Epidermal melanocyte (primary cell): Measurements from ENCODE around the gene KCNJ16.
"Not testable (repeated sequence)": the region's sequence is repeated elsewhere in the genome, so short reads cannot be mapped to it uniquely, and the experiment has no call there.

Experiments used
- DNase-seq: peaks from one replicate; pipeline ENCODE4 v3.0.0; 2011; ENCODE audit warnings: low spot score; ENCODE audit not compliant: insufficient read length

The KCNJ16 gene

GRCh38 chr17:70074956-70075355 is at the start of gene KCNJ16:
KCNJ16 (plus strand) TSS chr17:70075225; CDS start chr17:70132088, 56,863 bp downstream.
- no peak for DNase-seq

- no peak for DNase-seq
Observed at GRCh38 chr17:70028397-70028796, 46.6 kb upstream of the KCNJ16 start.

GRCh38 chr17:70028978-70029767 is 45.9 kb upstream of the KCNJ16 start:
- DNase-seq = no peak

GRCh38 chr17:70030371-70030770 is 44.7 kb upstream of the KCNJ16 start:
- DNase-seq = no peak

GRCh38 chr17:70031341-70031740 is 43.7 kb upstream of the KCNJ16 start:
- DNase-seq = no peak

GRCh38 chr17:70033165-70033564 is 41.9 kb upstream of the KCNJ16 start:
- DNase-seq = no peak

GRCh38 chr17:70034158-70034557 is 40.9 kb upstream of the KCNJ16 start:
- no peak for DNase-seq

GRCh38 chr17:70037498-70037897 is 37.5 kb upstream of the KCNJ16 start:
- no peak for DNase-seq

- no peak for DNase-seq
Observed at GRCh38 chr17:70040336-70040735, 34.7 kb upstream of the KCNJ16 start.

- no peak for DNase-seq
Observed at GRCh38 chr17:70041061-70041460, 34.0 kb upstream of the KCNJ16 start.

GRCh38 chr17:70041540-70041939 is 33.5 kb upstream of the KCNJ16 start:
- DNase-seq = no peak

- DNase-seq = not testable (repeated sequence)
Observed at GRCh38 chr17:70045780-70046179, 29.2 kb upstream of the KCNJ16 start.

GRCh38 chr17:70047619-70048419 is 27.2 kb upstream of the KCNJ16 start:
- DNase-seq = no peak

GRCh38 chr17:70049801-70050591 is 25.0 kb upstream of the KCNJ16 start:
- DNase-seq = no peak

- DNase-seq = no peak
Observed at GRCh38 chr17:70050931-70051330, 24.1 kb upstream of the KCNJ16 start.

GRCh38 chr17:70053241-70054234 is 21.5 kb upstream of the KCNJ16 start:
- DNase-seq = no peak

GRCh38 chr17:70055000-70055399 is 20.0 kb upstream of the KCNJ16 start:
- no peak for DNase-seq

- no peak for DNase-seq
Observed at GRCh38 chr17:70059071-70059470, 16.0 kb upstream of the KCNJ16 start.

GRCh38 chr17:70059649-70060048 is 15.4 kb upstream of the KCNJ16 start:
- no peak for DNase-seq

GRCh38 chr17:70060415-70060814 is 14.6 kb upstream of the KCNJ16 start:
- no peak for DNase-seq

GRCh38 chr17:70067134-70067533 is 7.9 kb upstream of the KCNJ16 start:
- no peak for DNase-seq
